Measurements from ENCODE around the gene VDR. TPM values are rescaled to one million over a fixed set of nuclear protein-coding genes. Genes with fewer than 3 reads are reported as not detected.

Gene VDR
- 3.7 and 12.4 TPM in 2 replicates for total RNA-seq

DNA sequence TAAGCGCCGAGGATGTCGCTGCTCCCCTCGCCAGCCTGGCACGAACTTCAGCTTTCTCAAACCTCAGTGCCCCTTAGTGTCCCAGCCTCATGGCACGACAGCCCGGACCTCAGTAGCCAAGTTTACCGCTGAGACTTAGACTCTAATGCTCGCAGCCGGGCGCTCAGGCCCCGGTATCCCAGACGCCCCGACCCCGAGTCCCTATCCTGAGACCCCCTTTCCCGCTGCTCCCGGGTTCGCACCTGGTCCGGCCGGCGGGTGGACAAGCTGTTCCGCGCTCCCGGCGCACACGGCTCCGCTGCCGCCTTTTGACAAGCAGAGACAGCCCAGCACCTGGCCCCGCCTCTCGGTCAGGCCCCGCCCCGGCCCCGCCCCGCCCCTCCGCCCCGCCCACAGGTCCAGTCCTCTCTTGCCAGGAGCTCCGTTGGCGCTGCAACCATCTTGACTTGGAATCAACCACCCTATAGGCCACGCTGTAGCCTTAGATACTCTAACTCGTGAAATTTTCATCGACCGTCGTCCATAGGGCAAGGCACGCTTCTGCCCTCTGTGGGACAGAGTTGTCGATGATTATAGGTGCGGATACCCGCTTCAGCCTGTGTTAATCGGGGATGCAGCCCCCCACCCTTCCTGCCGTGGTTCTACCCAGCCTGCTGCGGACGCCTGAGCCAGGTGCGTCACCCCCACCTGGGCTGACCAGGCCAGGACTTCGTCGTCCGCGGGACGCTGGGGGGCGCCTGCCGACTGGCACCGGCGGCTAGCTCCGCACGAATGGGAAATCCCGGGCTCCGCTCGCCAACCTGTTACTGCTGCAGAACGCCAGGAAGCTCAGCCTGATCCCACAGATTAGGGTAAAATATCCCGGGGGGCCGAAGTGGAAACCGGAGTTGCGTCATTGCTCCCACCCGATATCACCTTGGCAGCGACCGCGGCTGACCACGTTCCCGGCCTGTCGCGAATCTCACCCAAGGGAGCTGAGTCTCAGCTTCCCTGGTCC is at the start of gene VDR:
TSS of gene VDR (minus strand) at position 282 of the 997 bp plus-strand sequence. CDS start 25,881 bp downstream, outside the sequence.

DNA sequence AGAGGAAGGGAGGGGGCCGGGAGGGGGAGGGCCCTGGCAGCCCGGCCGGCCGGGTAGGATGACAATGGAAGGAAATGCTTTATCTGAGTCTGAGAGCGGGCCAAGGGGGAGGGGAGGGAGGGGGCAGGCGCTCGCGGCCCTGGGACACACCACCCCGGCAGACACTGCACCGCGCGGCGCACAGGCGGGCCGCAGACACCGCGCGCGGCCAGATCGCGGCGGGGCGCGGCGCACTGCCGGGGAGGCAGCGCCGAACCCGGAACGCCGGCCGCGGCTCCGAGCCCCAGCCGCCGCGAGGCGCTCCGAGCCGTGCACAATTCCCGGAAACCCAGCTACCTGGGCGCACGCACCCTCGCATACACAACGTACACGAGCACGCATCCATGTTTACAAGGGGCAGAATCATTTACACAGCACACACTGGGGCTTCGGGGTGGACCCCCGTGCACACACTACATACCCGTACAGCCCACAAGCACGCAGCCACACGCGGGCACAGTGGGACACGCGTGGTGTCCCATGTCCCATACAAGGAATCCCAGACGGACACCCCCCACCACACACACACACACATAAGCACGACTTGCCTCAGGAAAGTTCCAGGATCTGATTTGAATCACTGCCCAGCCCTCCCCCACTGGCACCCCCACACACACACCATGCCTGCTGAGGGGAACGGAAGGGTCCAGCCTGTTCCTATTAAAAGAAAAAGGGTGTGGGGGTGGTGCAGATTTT is 84.7 kb downstream of the VDR start, which contains the start of gene HDAC7:
TSS of gene HDAC7 (minus strand) at position 8 of the 735 bp plus-strand sequence. CDS start 118 bp downstream, outside the sequence.

Other genes with a start within 250 kb of the VDR start
- 14.5 and 16.7 TPM in 2 replicates for gene RPAP3, start 199.0 kb downstream of the VDR start, total RNA-seq
- not detected in 2 replicates for gene ENDOU, start 179.5 kb downstream of the VDR start, total RNA-seq
- gene RAPGEF3, start 146.1 kb downstream of the VDR start, total RNA-seq = 0.72 and 1.6 TPM in 2 replicates
- gene SLC48A1, start 131.8 kb downstream of the VDR start, total RNA-seq = 11.5 and 18.1 TPM in 2 replicates
- gene HDAC7, start 85.1 kb downstream of the VDR start, total RNA-seq = 44.1 and 47.4 TPM in 2 replicates
- gene TMEM106C, start 58.6 kb upstream of the VDR start, total RNA-seq = 33.5 and 55.7 TPM in 2 replicates
- gene COL2A1, start 99.5 kb upstream of the VDR start, total RNA-seq = 0.56 and 1.0 TPM in 2 replicates
- gene SENP1, start 201.1 kb upstream of the VDR start, total RNA-seq = 19.4 and 24.8 TPM in 2 replicates
- gene PFKM, start 214.4 kb upstream of the VDR start, total RNA-seq = 39.0 and 53.3 TPM in 2 replicates

Data from epithelial cell of alveolus of lung (primary cell).